NCI-H2081 treated with DMSO at 0.1 percent for 48 hours (cell line): ENCODE results near the gene MSI2.
"Not testable (repeated sequence)": the region's sequence is repeated elsewhere in the genome, so short reads cannot be mapped to it uniquely, and the experiment has no call there.

Experiments
- DNase-seq: peaks from one replicate; lab custom pipeline; 2025; lab: John Stamatoyannopoulos, UW

The MSI2 gene

GRCh38 chr17:57484826-57485565 is 228.7 kb downstream of the MSI2 start:
- no peak for DNase-seq

GRCh38 chr17:57485566-57485865 is 229.2 kb downstream of the MSI2 start:
- no peak for DNase-seq

DNA sequence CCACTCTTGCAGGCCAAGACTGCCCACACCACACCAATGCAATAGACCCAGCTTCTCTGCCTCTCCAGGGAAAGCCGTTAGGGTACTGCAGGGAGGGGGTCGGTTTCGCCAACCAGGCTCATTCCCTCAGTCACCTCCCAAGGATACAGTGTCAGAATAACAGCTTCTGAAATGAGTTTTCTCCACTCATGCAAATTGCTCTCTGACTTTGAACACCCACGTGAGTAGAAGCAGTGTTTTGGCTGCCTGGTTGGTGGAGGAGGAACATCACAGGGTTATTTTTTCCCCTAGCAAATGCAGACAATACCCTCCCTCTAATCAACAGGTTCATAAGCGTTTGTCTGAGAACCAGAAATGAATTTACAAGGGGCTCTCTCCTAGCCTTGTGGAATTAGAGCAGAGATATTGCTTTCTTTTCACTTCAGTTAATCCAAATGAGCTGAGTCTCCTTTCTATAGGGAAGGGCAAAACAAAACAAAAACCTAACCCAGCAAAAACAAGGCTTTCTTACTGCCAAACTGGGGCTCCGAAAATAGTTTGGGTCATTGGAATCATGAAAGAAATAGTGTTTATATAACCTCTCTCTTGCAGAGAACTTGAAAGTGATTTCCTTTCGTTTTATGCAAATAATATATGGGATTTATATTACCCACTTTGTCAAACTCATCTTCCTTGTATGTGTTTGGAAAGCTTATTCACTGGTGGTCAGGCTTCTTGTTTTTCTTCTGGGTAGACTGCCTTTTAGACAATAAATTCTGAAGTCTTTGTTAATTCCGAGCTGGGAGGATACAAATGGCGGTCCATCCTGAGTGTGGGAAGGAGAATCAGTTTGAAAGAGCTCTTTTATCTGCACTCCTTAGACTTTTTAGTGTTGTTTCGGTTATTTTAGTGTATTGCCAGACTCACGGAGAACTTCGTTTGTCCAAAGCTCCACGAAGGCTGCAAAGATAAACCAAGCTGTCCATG is 229.9 kb downstream of the MSI2 start:
- no peak for DNase-seq

DNA sequence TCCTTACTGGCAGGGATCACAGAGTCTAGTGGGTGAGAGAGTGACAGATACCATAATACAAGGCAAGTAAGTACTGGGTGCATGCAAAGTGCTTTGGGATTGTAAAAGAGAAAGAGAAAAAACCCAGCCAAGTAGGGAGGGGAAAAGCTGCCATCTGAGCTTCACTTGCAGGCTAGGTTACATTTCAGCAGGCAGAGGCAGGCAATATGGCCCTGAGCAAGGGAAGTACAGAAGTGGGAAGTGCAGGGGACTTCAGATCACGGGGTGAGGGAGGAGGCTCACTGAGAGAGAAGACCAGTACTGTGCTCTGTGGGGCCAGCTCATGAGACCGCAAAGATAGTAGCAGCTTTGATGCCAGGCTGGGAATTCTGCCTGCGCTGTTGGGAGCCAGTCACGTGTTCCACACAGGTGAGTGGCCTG is 230.6 kb downstream of the MSI2 start:
- no peak for DNase-seq

DNA sequence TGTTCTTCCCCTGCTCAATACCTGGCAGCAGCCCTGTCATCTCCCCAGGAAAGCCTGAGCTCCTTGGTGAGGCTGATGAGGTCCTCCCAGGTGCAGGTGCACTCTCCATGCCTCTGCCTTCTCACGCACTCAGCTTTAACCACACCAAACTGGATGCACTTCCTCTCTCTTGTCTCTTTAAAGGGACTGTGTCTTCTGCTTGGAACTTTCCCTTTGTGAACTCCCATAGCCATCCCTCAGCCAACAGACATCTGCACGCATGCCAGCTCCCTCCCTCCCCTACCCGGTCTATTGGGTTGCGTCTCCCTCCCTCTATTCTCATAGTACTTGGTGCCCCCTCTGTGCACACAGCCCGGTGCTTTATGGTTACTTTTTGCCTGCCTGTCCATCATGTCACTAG is 231.2 kb downstream of the MSI2 start:
- DNase-seq: no peak

DNA sequence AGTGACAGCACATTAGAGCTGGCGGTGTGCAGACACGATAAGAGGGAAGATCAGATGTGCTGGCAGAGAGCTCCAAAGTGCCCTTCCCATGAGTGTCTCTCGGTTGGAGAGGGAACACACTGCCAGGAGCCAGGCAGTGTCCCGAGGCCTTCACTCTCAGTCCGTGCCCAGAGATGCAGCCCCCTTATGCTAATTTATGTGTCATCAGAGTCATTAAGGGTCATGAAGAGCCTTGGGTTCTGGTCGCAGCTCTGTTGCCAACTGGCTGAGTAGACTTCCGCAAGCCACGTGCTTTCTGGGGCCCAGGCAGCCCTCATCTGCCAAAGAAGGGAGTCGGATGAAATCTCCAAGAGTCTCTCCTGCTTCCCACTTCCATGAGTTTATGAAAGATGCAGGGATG is 232.5 kb downstream of the MSI2 start:
- DNase-seq: no peak

GRCh38 chr17:57489321-57489720 is 233.0 kb downstream of the MSI2 start:
- no peak for DNase-seq

- DNase-seq: no peak
Measured at GRCh38 chr17:57490111-57490845, 234.0 kb downstream of the MSI2 start.

DNA sequence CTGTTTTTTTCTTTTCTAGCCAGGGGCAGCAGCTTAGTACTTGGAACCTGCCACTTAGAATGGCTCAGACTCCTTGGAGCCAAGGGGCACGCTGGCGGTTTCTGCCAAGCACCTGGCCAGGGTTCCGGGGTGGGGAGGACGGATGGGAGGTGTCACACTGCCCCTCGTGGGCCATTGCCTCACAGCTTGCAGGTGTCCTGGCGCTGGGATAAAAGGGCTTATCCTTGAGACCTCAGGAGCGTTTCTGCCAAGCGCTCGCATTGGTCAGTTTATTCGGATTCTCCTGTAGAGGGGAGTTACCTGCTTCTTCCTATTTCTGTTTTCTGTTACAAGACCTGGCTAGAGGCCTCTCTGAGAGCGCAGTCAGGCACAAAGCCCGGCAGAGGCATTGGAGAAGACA is 234.6 kb downstream of the MSI2 start:
- no peak for DNase-seq

GRCh38 chr17:57493171-57493570 is 236.8 kb downstream of the MSI2 start:
- no peak for DNase-seq

DNA sequence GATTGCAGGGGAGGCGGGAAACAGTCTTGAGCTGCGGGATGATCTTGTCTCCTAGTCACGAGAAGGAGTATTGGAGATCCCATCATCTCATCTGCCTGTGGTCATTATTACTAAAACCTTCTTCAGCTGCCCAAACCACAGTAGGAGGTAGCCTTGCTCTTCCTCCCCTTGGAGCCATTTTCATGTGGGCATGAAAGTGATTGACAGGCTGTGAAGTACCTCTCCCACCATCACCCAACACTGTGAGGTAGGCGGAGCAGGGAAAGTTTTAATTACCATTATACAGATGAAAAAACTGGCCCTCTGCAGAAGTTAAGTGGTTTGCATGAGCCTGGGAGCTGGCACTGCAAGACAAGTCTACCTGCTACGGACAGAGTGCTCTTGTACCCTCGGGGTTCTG is 237.3 kb downstream of the MSI2 start:
- DNase-seq: no peak

GRCh38 chr17:57494443-57494842 is 238.1 kb downstream of the MSI2 start:
- DNase-seq: no peak

- no peak for DNase-seq
Measured at GRCh38 chr17:57495771-57496170, 239.4 kb downstream of the MSI2 start.

- DNase-seq: no peak
Measured at GRCh38 chr17:57496382-57496781, 240.1 kb downstream of the MSI2 start.

DNA sequence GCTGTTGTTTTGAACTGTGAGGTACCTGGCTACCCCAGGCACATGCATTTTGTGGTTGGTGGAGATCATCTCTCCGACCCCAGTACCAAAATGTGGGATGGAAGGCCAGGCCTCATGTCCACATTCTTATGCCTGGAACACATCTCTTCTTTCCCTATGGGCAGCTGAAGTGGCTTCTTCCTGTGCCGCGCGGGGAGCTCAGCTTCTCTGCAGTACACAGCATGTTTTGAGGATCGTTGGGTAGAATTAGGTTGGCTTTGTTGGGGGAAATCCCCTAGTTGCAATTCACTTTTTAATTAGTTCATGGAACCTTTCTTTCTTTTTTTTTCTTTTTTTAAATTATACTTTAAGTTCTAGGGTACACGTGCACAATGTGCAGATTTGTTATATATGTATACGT is 242.1 kb downstream of the MSI2 start:
- DNase-seq: no peak

GRCh38 chr17:57499221-57499620 is 242.9 kb downstream of the MSI2 start:
- not testable (repeated sequence) for DNase-seq

GRCh38 chr17:57499648-57500049 is 243.3 kb downstream of the MSI2 start:
- DNase-seq: no peak

DNA sequence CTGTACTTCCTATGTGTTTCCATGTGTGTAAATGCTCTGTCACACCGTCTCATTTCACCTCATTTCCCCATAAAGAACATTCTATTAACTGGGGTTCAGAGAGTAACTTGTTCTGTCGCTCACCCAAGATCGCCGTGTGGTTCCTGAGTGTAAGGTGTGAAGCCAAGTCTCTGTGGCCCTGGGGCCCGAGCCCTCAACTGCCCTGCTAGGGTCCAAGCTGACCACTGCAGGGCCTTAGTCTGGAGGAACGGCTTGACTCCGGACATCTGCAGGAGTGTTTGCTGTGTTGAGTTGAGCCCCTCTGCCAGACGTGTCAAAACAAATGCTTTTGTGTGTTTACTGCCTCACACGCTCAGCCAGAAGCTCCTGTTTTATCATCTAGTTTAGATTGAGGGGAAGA is 244.7 kb downstream of the MSI2 start:
- DNase-seq: no peak

GRCh38 chr17:57502022-57502421 is 245.7 kb downstream of the MSI2 start:
- DNase-seq: no peak

DNA sequence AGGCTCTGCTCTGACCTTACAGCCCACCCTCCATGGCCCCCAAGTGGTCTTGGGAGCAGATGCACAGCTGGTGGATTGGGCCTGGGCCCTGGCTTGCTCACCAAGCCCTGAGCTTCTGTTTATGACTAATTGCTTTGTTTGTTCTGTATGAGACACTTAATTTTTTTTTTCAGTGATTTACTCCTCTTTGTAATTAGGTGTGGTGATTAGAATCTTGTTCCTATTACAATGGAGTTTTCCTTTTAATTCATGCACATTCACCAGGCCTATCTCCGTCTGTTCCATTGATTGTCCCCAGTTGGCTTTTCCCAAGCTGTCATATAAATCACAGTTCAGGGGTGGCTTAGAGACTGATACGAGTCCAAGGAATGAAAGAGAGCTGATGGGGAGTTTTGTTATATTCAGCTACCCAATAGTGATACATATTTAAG is 246.5 kb downstream of the MSI2 start:
- no peak for DNase-seq

- no peak for DNase-seq
Measured at GRCh38 chr17:57504208-57504607, 247.9 kb downstream of the MSI2 start.
